ENCODE results near the gene PLB1.
"Not testable (repeated sequence)": the region's sequence is repeated elsewhere in the genome, so short reads cannot be mapped to it uniquely, and the experiment has no call there.

The PLB1 gene

DNA sequence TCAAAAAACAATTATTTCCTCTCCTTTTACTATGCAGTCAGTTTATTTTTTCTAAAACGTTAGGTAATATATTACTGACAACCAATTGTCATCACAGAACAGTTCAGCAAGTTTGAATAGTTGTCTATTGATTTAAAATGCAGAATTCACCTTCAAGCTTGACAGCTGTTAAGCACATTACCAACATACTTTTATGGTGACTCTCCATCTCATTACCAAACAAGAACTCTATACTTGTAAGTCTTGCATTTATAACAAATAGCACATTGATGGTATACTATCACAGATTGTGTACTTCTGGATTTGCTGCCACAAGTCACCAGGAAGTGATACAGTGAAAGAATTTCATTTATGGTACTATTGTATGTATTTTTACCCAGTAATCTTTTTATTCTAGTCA lies 156.4 kb downstream of the PLB1 start:
- DNase-seq: no peak

DNA sequence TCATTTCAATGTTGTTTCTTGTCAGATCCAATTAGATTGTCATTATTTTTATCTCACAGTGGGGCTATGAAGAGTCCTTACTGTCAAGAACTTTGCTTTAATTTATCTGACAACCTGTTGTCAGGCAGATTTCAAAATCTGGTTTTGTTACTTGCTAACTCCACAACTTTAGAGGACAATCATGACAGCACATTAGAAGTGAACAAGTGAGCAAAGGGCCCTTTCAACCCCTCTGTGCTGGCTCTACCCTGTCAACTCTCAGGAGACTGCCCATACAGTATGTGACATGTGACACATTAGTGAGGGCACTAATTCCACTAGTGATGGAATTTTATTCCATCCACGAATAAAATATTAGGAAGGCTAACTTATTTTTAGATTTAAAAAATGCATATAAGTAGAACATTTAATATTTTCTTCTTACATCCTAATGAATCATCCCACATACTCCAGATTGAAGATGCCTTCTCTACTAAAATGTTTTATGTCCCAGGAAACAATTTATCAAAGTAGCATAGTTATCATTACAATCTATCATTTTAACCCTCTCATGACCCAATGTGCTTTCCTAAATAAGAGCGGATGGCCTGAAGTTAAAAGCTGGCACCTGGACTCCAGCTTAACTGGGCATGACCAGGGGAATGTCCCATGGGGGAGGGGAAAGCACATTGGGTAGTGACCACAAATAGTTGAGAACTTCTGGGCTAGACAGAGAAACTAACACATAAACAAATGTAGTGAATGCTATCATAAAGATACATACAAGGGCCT lies 158.2 kb downstream of the PLB1 start:
- no peak for DNase-seq

DNA sequence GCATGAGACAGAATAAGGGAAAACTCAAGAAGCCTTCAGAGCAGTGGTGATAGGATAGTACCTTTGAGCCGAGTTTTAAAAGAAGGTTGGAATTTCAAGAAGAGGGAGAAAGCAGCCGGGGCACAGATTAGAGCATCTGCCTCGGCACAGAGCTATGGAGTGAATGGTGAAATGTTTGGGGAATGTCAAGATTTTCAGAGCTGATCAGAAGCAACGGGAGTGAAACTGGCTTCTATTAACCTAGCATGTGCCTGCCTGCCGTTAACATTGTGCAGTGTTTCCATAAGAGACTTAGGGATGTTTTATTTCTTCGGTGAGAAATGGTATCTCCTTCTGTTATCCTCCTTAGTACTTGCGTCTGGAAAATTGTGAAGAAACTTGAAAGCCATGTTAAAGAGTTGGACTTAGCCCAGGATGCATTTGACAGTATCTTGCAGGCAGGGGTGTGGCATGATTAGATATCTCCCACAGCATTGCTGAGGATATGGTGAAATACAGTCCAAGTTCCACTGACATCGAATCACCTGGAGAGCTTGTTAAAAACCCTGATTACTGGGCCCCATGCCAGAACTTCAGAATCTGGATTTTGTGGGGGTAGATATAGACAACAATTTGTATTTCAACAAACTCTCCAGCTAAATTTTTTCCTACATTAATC lies 158.9 kb downstream of the PLB1 start:
- DNase-seq: no peak

DNA sequence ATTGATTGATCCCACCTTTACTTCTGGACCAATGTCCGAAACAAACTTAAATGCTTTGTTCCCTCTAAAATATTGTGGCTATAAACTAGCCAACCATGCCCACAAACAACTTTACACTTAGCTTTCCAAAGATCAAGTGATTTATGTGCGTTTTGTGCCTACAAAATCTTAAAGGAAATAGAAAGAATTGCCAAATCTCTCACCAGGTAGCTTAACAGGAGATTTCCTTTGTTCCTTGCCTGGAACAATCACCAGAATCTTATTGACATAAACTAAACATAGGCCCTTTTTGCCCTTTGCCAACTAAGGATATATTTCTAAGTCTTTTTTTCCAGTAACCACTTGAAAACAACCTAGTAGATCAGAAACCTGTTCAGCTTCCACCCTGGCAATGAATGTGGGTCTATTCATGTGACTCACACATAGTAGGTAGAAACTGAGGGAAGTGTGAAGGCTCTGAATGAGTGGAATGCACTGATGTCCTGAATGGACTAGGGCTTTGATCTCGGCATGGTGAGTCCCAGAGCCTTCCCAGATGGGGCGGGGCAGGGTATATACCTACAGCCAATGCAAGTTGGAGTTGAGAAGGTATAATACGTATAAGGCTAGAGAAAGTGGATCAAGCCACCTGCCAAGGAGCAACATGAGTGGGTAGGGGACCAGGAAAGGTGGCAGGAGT lies 161.2 kb downstream of the PLB1 start:
- no peak for DNase-seq

DNA sequence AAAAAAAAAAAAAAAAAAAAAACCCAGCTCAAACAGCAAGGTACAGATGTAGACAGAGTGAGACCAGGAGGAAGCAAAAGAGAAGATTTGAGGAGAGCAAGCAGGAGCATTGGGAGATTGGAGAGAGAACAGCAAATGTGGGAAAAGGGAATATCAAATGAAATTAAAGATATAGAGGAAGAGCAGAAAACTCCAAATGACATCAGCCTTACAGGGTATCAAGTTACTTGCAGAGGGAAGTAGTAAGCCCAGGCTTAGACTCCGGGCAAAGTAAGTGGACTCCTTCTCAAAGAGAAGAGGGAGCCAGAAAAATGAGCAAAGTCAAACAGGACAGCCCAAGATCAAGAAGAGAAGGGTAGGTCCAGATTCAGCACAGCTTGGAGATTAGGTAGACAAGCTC lies 162.5 kb downstream of the PLB1 start:
- no peak for DNase-seq

DNA sequence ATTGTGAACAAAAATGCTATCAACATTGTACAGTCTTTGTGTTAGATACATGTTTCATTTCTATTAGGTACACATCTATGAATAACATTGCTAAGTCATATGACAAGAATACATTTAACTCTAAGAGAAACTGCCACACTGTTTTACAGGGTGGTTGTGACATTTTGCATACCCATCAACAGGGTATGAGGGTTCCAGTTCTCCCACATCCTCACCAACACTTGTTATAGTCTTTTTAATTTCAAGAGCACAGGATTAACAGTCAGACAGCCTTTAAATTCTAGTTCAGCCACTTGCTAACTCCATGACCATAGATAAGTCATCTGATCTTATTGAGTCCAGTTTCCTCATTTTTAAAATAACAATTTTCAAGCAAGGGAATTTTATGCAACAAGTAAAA lies 163.3 kb downstream of the PLB1 start:
- no peak for DNase-seq

DNA sequence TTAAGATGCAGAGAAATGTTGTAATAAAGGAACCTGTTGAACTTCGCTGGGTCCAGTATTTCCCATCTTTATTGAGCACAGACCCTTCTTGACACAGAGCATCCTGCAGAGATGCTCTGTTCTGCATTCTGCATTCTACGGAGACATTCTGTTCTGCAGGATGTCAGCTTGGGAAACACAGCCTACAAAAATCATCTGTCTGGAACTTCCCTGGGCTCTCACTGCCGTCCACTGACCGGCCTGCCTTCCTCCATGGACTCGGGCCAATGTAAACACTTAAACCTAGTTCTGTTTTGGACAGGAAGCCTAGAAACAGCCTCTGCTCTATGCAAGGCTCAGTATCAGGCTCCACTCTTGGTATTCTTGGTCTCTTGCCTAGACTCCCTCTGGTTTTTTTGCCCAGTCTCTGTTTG lies 165.7 kb downstream of the PLB1 start:
- no peak for DNase-seq

DNA sequence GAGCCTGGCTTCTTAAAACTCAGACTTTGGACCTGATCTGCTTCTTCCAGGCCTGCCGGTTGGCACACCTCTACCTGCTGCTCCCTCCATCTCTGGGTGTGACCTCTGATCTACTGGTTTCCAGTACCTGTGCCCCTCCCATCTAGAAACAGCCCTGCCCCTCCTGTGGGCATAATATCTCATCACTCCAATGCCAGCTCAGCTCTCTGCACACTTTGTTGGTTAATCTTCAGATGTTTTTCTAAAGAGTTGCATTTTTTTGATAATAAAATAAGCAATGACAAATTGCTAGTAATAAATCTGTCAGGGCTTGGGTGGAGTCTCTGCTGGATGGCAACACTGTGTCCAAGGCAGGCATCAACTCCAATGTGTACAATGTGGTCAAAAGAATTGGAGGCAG lies 166.2 kb downstream of the PLB1 start:
- DNase-seq: no peak

DNA sequence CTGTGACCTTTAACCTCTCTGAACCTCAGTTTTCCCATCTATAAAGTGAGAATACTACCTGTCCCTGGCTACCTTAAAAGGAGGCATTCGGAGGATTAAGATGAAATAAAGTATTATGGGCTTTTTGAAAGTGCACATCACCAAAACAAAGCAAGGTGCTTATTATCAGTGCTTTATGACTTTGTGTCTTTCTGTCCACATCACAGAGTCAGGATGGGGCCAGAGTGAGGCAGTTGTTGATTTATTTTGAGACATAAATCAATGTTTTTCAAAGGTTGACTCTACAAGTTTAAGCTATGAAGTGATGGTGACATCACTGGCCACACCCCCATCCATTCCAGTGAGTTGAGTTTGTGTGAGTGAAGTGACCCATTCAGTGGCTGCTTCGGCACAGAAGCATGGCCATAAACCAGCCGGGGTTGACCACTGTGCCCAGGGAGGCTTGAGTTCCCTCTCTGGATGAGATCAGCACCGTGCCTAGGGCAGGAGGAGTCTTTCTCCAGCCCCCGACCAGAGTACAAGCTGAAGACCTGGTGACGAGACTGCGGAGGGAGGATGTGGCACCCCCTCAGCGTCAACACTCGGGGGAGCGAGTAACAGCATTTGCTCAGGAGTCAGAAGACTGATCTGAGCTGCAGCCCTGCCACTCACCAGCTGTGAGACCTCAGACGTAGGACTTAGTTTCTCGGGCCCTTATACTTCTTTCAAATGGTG lies 166.8 kb downstream of the PLB1 start:
- DNase-seq: no peak

DNA sequence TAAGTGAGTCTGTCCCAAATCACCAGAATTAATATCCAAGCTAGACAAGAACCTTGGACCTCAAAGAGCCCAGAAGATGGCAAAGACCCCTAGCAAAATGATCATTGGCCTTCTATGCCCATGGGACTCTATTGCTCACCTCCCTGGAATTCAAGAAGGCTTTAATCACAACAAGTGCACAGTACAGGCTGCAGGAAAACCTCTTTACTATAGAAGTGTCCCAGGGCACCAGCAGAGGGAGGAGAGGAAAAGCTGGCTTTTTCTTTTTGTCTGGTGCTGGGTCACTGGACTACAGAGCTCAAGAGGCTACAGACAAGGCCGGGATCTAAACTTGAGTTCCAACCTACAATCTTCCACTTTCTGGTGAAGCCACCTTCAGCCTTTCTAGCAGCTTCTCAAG lies 167.5 kb downstream of the PLB1 start:
- DNase-seq: no peak

DNA sequence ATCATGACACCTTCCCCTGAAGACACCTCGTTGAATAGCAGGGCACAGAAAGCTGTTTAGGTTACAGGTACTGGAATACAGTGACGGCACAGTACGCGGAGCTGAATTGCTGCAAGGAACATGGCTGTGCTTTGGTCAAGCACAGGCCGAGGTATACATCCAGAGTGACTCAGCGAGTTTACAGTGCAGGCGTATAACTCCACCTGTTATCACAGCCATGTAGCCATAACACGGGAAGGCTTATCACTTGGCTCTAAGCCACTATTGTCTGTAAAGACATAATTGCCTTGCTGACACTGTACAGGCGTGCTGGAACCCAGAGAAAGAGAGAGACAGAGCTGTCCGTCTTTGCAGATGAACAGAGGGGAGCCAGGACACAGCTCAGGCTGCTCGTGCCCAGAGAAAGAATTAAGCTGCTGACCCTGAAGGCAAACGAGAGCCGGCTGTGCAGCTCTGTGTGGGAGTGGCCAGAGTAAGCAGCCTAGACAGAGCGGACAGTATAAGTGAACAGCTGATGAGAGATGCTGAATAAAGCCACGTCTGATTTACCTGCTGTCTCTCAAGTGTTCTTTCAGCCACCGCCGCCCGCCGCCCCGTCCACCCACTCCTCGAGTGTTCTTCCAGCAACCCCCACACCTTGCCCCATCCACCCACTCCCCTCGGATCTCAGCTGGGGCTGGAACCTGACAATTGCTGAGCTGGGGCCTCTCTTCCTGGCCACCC lies 168.4 kb downstream of the PLB1 start:
- no peak for DNase-seq

DNA sequence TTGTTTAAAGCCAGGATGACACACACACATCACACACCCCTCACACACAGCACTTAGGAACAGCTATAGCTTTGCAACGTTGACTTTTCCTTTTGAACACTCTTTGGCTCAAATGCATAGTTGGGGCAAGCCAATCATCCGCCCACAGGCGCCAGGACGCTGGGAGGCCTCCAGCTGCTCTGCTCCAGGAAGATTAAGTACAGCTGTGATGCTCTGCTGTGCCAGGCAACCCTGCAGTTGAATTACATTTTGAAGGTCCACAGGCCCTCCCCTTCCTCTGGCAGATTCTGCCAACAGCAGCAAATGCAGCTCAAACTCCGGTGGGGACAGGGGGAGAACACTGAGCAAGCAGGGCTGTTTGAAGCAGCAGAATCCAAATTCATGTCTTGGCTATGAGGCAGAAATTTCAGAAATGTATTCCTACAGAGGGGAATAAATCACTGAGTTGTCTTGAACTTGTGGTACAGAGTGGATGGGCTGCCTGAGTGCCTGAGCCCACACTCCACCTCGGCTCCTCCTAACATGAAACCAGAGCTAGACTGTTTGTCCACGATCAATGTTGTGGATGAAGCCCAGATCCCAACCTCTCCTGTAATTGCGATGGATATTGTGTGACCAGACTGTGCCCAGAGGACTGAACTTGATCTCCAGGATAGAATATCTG lies 169.3 kb downstream of the PLB1 start:
- no peak for DNase-seq

DNA sequence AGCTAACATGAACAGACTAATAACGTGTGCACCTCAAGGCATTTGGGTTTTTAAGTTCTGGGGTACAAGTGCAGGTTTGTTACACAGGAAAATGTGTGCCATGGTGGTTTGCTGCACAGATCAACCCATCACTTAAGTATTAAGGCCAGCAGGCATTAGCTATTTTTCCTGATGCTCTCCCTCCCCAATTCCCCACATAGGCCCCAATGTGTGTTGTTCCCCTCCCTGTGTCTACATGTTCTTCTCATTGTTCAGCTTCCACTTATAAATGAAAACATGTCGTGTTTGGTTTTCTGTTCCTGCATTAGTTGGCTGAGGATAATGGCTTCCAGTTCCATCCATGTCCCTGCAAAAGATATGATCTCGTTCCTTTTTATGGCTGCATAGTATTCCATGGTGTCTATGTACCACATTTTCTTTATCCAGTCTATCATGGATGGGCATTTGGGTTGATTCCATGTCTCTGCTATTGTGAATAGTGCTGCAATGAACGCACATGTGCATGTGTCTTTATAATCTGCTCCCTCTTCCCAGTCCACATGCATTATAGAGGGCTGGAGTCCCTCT lies 170.0 kb downstream of the PLB1 start:
- not testable (repeated sequence) for DNase-seq

DNA sequence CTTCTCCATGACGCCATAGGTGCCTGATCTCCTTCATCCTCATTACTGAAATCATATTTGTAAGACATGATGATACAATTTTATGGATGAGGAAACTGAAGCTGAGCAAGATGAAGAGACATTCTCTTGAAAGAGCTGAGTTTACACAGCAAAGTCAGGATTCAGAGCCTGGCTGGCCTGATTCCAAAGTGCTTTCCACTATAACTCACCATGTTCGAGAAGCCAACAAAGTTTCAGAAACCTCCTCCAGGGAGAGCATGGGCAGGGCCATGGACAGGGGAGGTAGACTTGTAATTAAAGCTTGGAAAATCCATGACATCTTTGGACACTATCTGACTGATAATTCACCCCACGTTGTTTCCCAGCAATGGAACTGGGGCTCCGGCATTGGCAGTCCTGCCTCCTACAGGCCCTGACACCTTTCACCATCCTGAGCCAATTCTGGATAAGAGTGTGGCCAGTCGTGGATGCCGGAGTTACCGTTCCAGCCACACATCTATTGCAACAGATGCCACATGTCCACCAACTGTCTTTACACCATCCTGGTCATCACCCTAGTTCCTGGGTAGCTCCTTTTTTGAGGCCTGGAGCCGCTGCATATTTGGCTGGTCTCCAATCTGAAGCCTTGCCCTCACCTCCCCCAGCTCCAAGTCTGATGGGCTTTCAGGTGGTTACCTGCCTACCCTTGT lies 170.8 kb downstream of the PLB1 start:
- no peak for DNase-seq

DNA sequence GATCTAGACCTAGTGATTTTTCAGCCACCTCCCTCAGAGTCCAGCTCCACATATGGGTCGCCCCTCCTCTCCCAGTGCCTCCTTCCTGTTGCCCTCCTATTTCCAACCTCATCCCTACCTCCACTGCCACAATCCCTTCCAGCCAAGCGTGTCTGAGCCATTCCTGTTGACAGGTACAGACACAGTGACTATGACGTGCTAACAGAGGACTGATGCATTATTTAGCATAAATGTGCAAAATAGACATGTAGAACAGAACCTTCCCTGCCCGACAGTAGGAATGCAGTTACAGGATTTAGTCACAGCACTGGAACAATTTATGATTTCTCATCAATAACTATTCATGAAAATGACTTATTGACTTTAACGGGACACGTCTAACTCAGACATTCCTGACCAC lies 171.4 kb downstream of the PLB1 start:
- no peak for DNase-seq

DNA sequence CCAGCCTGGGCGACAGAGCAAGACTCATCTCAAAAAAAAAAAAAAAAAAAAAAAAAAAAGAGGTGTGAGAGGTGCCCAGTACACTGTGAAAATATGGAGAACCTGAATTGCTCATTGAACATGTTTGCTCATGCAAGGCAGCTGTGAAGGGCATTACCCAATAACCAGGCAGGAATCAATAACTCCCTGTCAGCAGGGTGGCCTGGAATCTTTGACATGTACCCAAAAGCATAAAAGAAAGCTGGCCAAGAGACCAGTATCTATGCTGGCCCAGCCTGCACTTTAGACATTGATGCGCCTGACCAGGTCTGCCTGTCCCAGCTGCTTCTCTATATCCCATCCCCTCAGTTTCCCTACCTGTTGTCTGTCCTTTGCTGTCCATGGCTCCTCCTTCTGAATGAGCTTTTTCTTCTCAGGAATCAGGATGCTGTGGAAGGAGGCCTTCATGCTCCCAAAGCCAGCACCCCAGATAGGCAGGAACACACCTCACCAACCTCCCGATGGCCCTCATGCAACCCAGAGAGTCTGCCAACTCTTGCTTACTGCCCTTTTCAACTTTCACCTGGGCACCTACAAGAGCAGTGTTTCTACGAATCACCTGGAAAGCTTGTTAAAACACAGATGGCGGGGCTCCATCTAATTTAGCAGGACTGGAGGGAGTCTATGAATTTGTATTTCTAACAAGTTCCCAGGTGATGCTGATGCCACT lies 172.4 kb downstream of the PLB1 start:
- no peak for DNase-seq

DNA sequence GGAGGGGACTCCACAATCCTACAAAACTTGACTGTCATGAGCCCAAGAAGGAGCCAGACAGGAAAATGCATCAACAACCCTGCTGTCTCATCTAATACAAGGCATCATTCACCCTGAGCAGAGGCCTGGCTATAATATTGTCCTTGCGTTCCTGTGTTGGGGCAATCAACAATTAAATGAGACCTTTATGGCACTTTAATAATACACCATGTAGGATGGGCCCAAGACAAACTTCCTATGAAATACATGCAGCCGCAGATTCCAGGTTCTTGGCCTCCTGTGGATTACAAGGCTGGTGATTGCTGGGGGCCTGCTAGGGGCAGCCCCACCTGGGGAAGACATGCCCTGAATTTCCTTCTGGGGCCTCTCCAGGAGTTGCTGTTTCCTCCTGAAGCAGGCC lies 173.0 kb downstream of the PLB1 start:
- DNase-seq: no peak

DNA sequence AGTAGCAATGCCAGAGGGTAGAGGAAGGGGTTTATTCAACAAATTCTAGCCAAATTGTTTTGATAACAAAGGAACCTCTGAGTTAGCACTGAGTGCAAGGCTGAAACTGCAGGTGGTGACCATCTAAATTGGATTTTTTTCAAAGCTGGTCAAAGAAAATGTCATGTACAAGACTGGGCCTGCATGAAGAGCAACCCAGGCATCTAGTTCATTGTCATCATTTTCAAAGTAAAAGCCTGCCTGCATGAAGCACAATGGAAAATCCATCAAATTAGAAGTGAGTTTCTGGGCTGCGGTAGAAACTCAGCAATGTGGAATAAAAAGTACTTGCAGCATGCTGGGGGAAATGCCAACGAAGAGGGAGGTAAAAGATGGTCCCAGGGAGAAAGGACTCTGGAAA lies 175.0 kb downstream of the PLB1 start:
- no peak for DNase-seq

DNA sequence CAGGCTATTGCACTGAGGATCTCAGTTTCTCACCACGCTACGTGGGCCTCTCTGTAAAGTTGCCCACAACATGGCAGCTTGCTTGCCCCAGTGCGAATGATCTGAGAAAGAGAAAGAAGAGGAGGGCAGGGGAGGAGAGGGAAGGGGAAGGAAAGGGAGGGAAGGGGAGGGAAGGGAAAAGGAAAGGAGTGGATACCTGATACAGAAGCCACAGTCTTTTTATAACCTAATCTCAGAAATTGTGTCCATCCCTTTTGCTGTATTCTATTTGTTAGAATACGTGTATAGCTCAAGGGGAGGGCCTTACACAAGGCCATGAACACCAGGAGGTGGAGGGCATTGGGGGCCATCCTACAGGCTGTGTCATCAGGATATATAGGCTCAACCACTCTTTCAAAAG lies 177.5 kb downstream of the PLB1 start:
- DNase-seq: no peak

DNA sequence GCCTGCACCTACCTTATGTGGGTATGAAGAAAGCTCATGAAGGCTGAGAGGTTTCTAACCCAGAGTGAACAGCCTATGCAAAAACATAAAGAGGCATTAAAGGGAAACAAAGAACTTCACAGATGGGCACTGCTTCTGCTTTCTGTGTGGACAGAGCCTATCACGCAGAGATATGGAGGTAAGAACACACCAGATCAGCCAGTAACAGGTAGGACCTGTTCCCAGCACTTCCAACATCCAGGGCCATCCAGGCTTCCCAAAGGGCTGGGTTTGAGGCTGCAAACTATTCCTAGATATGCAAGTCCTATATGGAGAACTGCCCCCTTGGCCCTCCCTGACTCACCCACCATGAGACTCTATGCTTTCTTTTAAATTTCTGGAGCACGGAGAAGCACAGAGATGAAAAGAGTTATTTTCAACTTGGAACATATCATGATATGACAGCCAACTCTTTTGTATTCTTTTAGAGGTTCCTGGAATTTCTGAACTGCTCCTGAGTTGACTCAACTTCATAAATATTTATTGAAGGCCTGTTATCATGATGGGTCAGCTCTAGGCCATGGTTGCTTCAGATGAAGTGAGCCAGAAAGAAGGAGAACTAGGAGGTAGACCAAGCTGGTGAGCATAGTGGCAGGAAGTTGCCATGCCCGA lies 178.3 kb downstream of the PLB1 start:
- no peak for DNase-seq
